SK-N-SH (cell line): ENCODE data around the gene NCOA5. TPM values are rescaled to one million over a fixed set of nuclear protein-coding genes. Genes with fewer than 3 reads are reported as not detected.

ENCODE experiments used
- CTCF ChIA-PET: fragments of 300-600, 350-600 bp; formaldehyde crosslinking; extraction: SDS; loops from one replicate; lab custom pipeline; 2021; lab: Yijun Ruan, JAX
- POLR2A ChIA-PET: fragments of 350-600 bp; sonication (Branson Sonifier 250); formaldehyde crosslinking; extraction: SDS; loops from one replicate; lab custom pipeline; 2020; ENCODE audit warnings: antibody characterized with exemption, inconsistent platforms; lab: Yijun Ruan, JAX
- DNase-seq: peaks from one replicate; pipeline ENCODE4 v3.0.0; 2012
- H2AFZ ChIP-seq: fragments of 200-600 bp; sonication (generic); 2 replicates; pipeline ENCODE4 v1.8.1; 2016; ENCODE audit warnings: antibody characterized with exemption, mild to moderate bottlenecking, low read depth
- H3F3A ChIP-seq: fragments of 200-600 bp; sonication (generic); replicated peaks from 2 replicates; pipeline ENCODE3; 2016; ENCODE audit warnings: antibody characterized with exemption, mild to moderate bottlenecking; ENCODE audit not compliant: insufficient read depth
- H3K27ac ChIP-seq, 2 experiments: fragments of 200-500 bp in 1 of 2; fragments of 200-600 bp in 1 of 2; sonication (Bioruptor generic) in 1 of 2; sonication (generic), shearing (Covaris generic) in 1 of 2; 2 replicates each; pipeline versions ENCODE4 v1.5.1 to v1.6.1; 2014 to 2016; ENCODE audit warnings: low read depth in 2 of 2, inconsistent platforms in 1 of 2, low read length in 1 of 2, mild to moderate bottlenecking in 1 of 2, mixed read lengths in 1 of 2
- H3K27me3 ChIP-seq: fragments of 200-600 bp; sonication (generic), shearing (Covaris generic); 2 replicates; pipeline ENCODE4 v1.6.1; 2016; ENCODE audit warnings: mixed run types; ENCODE audit not compliant: insufficient read depth
- H3K36me3 ChIP-seq, 2 experiments: fragments of 200-500 bp in 1 of 2; fragments of 200-600 bp in 1 of 2; sonication (Bioruptor generic) in 1 of 2; sonication (generic) in 1 of 2; replicated peaks in 1 of 2; 2 replicates each; pipeline versions ENCODE3 to v1.5.1; 2014 to 2016; ENCODE audit warnings: low read length in 1 of 2, mild to moderate bottlenecking in 1 of 2; ENCODE audit not compliant: insufficient read depth in 2 of 2, control insufficient read depth in 1 of 2
- H3K4me1 ChIP-seq, 2 experiments: fragments of 200-500 bp in 1 of 2; fragments of 200-600 bp in 1 of 2; sonication (Bioruptor generic) in 1 of 2; sonication (generic), shearing (Covaris generic) in 1 of 2; 2 replicates each; pipeline versions ENCODE4 v1.5.1 to v1.6.1; 2014 to 2016; ENCODE audit warnings: low read depth in 1 of 2, low read length in 1 of 2, mixed run types in 1 of 2; ENCODE audit not compliant: insufficient read depth in 2 of 2, control insufficient read depth in 1 of 2
- H3K4me2 ChIP-seq: fragments of 200-600 bp; sonication (generic), shearing (Covaris generic); 2 replicates; pipeline ENCODE4 v1.6.1; 2017; ENCODE audit warnings: mixed run types
- H3K4me3 ChIP-seq, 2 experiments: fragments of 200-500 bp in 1 of 2; fragments of 200-600 bp in 1 of 2; sonication (Bioruptor generic) in 1 of 2; sonication (generic), shearing (Covaris generic) in 1 of 2; 2 replicates each; pipeline versions ENCODE4 v1.5.1 to v1.8.1; 2014 to 2016; ENCODE audit warnings: low read depth in 2 of 2, inconsistent platforms in 1 of 2, low read length in 1 of 2, mild to moderate bottlenecking in 1 of 2, mixed read lengths in 1 of 2, moderate library complexity in 1 of 2
- H3K79me2 ChIP-seq: fragments of 200-600 bp; sonication (generic); 2 replicates; pipeline ENCODE4 v1.8.1; 2017; ENCODE audit warnings: mild to moderate bottlenecking; ENCODE audit not compliant: insufficient read depth
- H3K9ac ChIP-seq: fragments of 200-600 bp; sonication (generic); 2 replicates; pipeline ENCODE4 v1.6.1; 2017; ENCODE audit warnings: mixed run types
- H3K9me2 ChIP-seq: fragments of 200-600 bp; sonication (generic); 2 replicates; pipeline ENCODE4 v1.6.1; 2017; ENCODE audit warnings: mixed run types
- H3K9me3 ChIP-seq: fragments of 200-600 bp; sonication (generic); 2 replicates; pipeline ENCODE4 v1.6.1; 2017; ENCODE audit warnings: mixed run types, mild to moderate bottlenecking, moderate library complexity
- H4K20me1 ChIP-seq: fragments of 200-600 bp; sonication (generic); 2 replicates; pipeline ENCODE4 v1.6.1; 2017; ENCODE audit warnings: mild to moderate bottlenecking, mixed run types; ENCODE audit not compliant: insufficient read depth
- CHD2 ChIP-seq: fragments of 150-350 bp; IDR thresholded peaks from 2 replicates; pipeline ENCODE4 v1.6.1; 2018; ENCODE audit warnings: low read length; ENCODE audit not compliant: partially characterized antibody
- EP300 ChIP-seq, 2 experiments: IDR thresholded peaks; 2 replicates each; pipeline versions ENCODE4 v1.4.0 to v1.6.1; 2012; ENCODE audit warnings: borderline replicate concordance in 1 of 2, low read depth in 1 of 2, low read length in 1 of 2
- FOSL2 ChIP-seq: IDR thresholded peaks from 2 replicates; pipeline ENCODE4 v1.4.0; 2012; ENCODE audit warnings: low read depth, mild to moderate bottlenecking, moderate library complexity, borderline replicate concordance
- FOXM1 ChIP-seq: IDR thresholded peaks from 2 replicates; pipeline ENCODE4 v1.4.0; 2012; ENCODE audit warnings: low read depth, mild to moderate bottlenecking
- MXI1 ChIP-seq: IDR thresholded peaks from 2 replicates; pipeline ENCODE4 v1.6.1; 2012; ENCODE audit warnings: mild to moderate bottlenecking, low read depth, low read length, improper control_type of control experiment
- POLR2AphosphoS5 ChIP-seq: IDR thresholded peaks from 2 replicates; pipeline ENCODE4 v1.6.1; 2012; ENCODE audit warnings: low read depth, low read length
- RAD21 ChIP-seq: IDR thresholded peaks from 2 replicates; pipeline ENCODE4 v1.6.1; 2012; ENCODE audit warnings: mild to moderate bottlenecking, low read length
- RFX5 ChIP-seq: IDR thresholded peaks from 2 replicates; pipeline ENCODE4 v1.6.1; 2012; ENCODE audit warnings: mild to moderate bottlenecking, improper control_type of control experiment, low read length
- TAF1 ChIP-seq: IDR thresholded peaks from 2 replicates; pipeline ENCODE4 v1.6.1; 2012; ENCODE audit warnings: low read depth, mild to moderate bottlenecking, low read length, moderate library complexity, borderline replicate concordance
- TCF12 ChIP-seq: IDR thresholded peaks from 2 replicates; pipeline ENCODE4 v1.4.0; 2012
- TEAD4 ChIP-seq: IDR thresholded peaks from 2 replicates; pipeline ENCODE4 v1.4.0; 2012; ENCODE audit warnings: mild to moderate bottlenecking, borderline replicate concordance; ENCODE audit not compliant: insufficient read depth
- YY1 ChIP-seq: IDR thresholded peaks from 2 replicates; pipeline ENCODE4 v1.4.0; 2012; ENCODE audit warnings: low read depth, mild to moderate bottlenecking
- WGBS: methylation state at CpG from one replicate; pipeline ENCODE4 v1.1.6; 2017; ENCODE audit warnings: low lambda C conversion rate; 5-methylcytosine and 5-hydroxymethylcytosine counted together
- polyA plus RNA-seq, 3 experiments: library from polyadenylated mRNA; depleted of rRNA; stranded (reverse); fragments of >200 nt; gene quantifications; 2 replicates each; pipeline ENCODE4 v1.2.3, GENCODE V29; 2012
- TF ChIP-seq, protein P1 (sequence below): fragments of 200-600 bp; sonication (generic); IDR thresholded peaks from 2 replicates; pipeline ENCODE4 v1.6.1; 2017; ENCODE audit warnings: antibody characterized with exemption, mild to moderate bottlenecking, moderate library complexity
- TF ChIP-seq, protein P2 (sequence below): fragments of 150-350 bp; IDR thresholded peaks from 2 replicates; pipeline ENCODE4 v1.6.1; 2016; ENCODE audit warnings: mild to moderate bottlenecking, low read depth, low read length
- TF ChIP-seq, protein P3 (sequence below): IDR thresholded peaks from 2 replicates; pipeline ENCODE4; 2012
- TF ChIP-seq, protein P4 (sequence below): IDR thresholded peaks from 2 replicates; pipeline ENCODE4 v1.4.0; 2012; ENCODE audit warnings: low read depth, borderline replicate concordance
- TF ChIP-seq, protein P5 (sequence below): IDR thresholded peaks from 2 replicates; pipeline ENCODE4 v1.4.0; 2012; ENCODE audit warnings: low read depth
- TF ChIP-seq, protein P6 (sequence below): IDR thresholded peaks from 2 replicates; pipeline ENCODE4 v1.4.0; 2012; ENCODE audit warnings: low read depth, borderline replicate concordance

Gene NCOA5
- polyA plus RNA-seq, 1 of the 3 experiments (the other 2 are of a cell fraction) = 20.4 TPM

DNA sequence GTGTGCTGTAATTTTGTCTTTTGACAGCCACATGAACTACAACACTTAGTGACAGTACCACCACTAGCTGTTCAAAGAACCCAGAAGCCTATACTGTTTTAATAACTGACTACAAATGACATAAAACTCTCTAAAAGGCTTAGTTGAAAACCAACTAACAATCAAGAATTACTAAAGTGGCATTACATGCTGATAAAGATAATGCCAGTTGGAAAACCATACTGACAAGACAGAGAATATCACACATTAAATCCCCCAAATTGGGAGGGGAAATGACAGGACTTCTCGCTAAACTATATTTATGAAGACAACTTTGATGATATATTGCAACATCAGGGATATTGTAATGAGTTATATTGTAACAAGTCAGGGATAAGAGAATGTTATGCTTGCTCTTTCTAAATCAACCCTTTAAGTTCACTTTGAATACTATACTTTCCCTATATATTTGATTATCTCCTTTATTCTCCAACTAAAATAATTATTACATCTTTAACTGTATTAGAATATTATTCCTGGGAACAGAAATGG, 6.2 kb downstream of the NCOA5 start (continued):
- TF ChIP-seq, protein P1, sequence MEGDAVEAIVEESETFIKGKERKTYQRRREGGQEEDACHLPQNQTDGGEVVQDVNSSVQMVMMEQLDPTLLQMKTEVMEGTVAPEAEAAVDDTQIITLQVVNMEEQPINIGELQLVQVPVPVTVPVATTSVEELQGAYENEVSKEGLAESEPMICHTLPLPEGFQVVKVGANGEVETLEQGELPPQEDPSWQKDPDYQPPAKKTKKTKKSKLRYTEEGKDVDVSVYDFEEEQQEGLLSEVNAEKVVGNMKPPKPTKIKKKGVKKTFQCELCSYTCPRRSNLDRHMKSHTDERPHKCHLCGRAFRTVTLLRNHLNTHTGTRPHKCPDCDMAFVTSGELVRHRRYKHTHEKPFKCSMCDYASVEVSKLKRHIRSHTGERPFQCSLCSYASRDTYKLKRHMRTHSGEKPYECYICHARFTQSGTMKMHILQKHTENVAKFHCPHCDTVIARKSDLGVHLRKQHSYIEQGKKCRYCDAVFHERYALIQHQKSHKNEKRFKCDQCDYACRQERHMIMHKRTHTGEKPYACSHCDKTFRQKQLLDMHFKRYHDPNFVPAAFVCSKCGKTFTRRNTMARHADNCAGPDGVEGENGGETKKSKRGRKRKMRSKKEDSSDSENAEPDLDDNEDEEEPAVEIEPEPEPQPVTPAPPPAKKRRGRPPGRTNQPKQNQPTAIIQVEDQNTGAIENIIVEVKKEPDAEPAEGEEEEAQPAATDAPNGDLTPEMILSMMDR = no peak
- TF ChIP-seq CHD2 = no peak

DNA sequence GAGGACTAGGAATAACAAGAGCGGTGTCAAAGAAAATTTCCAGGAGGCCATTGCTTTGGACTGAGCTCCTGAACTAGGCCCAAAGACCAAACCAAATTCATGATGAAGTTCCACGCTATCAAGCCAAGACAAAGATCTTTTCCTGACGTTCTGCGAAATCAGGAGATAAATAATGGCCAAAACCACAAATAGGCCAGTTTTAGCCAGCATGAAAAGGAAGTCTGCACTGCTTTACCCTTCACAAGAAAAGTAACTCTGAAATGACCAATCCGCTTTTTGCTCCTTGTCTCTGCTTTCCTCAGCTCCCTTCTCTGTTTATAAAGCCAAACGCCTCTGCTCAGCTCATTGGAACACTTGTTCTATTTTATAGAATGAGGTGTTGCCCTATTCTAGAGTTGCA, 6.7 kb downstream of the NCOA5 start:
- Histone ChIP-seq H3K9me3 (no peaks in the 10 kb centered on the region), H3K79me2 (peaks cover 100% of the 10 kb centered on the region), H3K27ac (no peak overlapping the region), H3K36me3 (peaks cover 14 to 23% of the 10 kb centered on the region in 2 experiments), H3K4me3 (no peak overlapping the region), H3K4me2 (no peak overlapping the region), H3K27me3 (no peaks in the 10 kb centered on the region), H3K4me1 (peaks cover 2 to 10% of the 10 kb centered on the region in 2 experiments; a peak in 3 of 4 replicates), H4K20me1 (peaks cover 100% of the 10 kb centered on the region), H3K9ac (no peak overlapping the region), H3F3A (no peaks in the 10 kb centered on the region), H2AFZ (no peak overlapping the region), H3K9me2 (no peaks in the 10 kb centered on the region)
- CTCF ChIA-PET = interaction anchor here (0.8 to 1.5 kb wide), 3 partner anchors 45 to 96 kb away, joined by 3 to 8 read pairs (median 6); no protein-coding TSS in a partner anchor
- no peak for DNase-seq
- 94% methylated on average over 6 of the region's 6 CpGs for WGBS
- TF ChIP-seq, protein P2, sequence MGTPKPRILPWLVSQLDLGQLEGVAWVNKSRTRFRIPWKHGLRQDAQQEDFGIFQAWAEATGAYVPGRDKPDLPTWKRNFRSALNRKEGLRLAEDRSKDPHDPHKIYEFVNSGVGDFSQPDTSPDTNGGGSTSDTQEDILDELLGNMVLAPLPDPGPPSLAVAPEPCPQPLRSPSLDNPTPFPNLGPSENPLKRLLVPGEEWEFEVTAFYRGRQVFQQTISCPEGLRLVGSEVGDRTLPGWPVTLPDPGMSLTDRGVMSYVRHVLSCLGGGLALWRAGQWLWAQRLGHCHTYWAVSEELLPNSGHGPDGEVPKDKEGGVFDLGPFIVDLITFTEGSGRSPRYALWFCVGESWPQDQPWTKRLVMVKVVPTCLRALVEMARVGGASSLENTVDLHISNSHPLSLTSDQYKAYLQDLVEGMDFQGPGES = no peak
- TF ChIP-seq, protein P3, sequence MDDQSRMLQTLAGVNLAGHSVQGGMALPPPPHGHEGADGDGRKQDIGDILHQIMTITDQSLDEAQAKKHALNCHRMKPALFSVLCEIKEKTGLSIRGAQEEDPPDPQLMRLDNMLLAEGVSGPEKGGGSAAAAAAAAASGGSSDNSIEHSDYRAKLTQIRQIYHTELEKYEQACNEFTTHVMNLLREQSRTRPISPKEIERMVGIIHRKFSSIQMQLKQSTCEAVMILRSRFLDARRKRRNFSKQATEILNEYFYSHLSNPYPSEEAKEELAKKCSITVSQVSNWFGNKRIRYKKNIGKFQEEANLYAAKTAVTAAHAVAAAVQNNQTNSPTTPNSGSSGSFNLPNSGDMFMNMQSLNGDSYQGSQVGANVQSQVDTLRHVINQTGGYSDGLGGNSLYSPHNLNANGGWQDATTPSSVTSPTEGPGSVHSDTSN = no peak
- no peak for TF ChIP-seq RAD21
- TF ChIP-seq, protein P4, sequence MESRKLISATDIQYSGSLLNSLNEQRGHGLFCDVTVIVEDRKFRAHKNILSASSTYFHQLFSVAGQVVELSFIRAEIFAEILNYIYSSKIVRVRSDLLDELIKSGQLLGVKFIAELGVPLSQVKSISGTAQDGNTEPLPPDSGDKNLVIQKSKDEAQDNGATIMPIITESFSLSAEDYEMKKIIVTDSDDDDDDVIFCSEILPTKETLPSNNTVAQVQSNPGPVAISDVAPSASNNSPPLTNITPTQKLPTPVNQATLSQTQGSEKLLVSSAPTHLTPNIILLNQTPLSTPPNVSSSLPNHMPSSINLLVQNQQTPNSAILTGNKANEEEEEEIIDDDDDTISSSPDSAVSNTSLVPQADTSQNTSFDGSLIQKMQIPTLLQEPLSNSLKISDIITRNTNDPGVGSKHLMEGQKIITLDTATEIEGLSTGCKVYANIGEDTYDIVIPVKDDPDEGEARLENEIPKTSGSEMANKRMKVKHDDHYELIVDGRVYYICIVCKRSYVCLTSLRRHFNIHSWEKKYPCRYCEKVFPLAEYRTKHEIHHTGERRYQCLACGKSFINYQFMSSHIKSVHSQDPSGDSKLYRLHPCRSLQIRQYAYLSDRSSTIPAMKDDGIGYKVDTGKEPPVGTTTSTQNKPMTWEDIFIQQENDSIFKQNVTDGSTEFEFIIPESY = no peak
- TF ChIP-seq TAF1 = no peak
- TF ChIP-seq POLR2AphosphoS5 = no peak
- TF ChIP-seq MXI1 = no peak
- TF ChIP-seq FOSL2 = no peak
- no peak for TF ChIP-seq YY1
- TF ChIP-seq, protein P5, sequence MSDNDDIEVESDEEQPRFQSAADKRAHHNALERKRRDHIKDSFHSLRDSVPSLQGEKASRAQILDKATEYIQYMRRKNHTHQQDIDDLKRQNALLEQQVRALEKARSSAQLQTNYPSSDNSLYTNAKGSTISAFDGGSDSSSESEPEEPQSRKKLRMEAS = no peak
- no peak for TF ChIP-seq CHD2
- no peak for TF ChIP-seq FOXM1
- TF ChIP-seq, protein P6, sequence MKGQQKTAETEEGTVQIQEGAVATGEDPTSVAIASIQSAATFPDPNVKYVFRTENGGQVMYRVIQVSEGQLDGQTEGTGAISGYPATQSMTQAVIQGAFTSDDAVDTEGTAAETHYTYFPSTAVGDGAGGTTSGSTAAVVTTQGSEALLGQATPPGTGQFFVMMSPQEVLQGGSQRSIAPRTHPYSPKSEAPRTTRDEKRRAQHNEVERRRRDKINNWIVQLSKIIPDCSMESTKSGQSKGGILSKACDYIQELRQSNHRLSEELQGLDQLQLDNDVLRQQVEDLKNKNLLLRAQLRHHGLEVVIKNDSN = no peak
- TF ChIP-seq TEAD4 = no peak
- TF ChIP-seq RFX5 = no peak
- TF ChIP-seq, protein P1 = no peak
- no peak for TF ChIP-seq EP300 (IDR thresholded peaks at IDR 0.05; ENCODE audit: borderline replicate concordance in 1 of 2, low read depth in 1 of 2, low read length in 1 of 2)
- TF ChIP-seq TCF12 = no peak
- TF ChIP-seq, all 33 proteins: peak for 0
- POLR2A ChIA-PET = no interaction called here
